Colon (tissue), 2 donors: ENCODE data around the gene SERPINH1.

Experiments
- FAIRE-seq: peaks from 2 replicates; lab custom pipeline; 2012; peaks lifted over from hg19 to GRCh38; lab: Jason Lieb, UNC
- donor health status: control.
- donor health status: control.

Gene SERPINH1

GRCh38 chr11:75555079-75555811 lies 6.8 kb upstream of the SERPINH1 start:
- FAIRE-seq, result no peak

- no peak for FAIRE-seq
Measured at GRCh38 chr11:75556275-75556674, 5.8 kb upstream of the SERPINH1 start.

GRCh38 chr11:75557666-75558494 lies 4.2 kb upstream of the SERPINH1 start:
- no peak for FAIRE-seq

GRCh38 chr11:75558939-75559843 lies 2.9 kb upstream of the SERPINH1 start:
- no peak for FAIRE-seq

- no peak for FAIRE-seq
Measured at GRCh38 chr11:75560644-75561043, 1.4 kb upstream of the SERPINH1 start.

GRCh38 chr11:75561426-75562047 lies 516 bp upstream of the SERPINH1 start:
- FAIRE-seq, result no peak

GRCh38 chr11:75562836-75563484 lies 907 bp downstream of the SERPINH1 start:
- FAIRE-seq, result no peak

- no peak for FAIRE-seq
Measured at GRCh38 chr11:75563501-75563977, 1.5 kb downstream of the SERPINH1 start.

GRCh38 chr11:75563978-75564552 lies 2.0 kb downstream of the SERPINH1 start:
- no peak for FAIRE-seq

- FAIRE-seq, result no peak
Measured at GRCh38 chr11:75565221-75565814, 3.3 kb downstream of the SERPINH1 start.

- no peak for FAIRE-seq
Measured at GRCh38 chr11:75565916-75566762, 4.1 kb downstream of the SERPINH1 start.

GRCh38 chr11:75566763-75567279 lies 4.8 kb downstream of the SERPINH1 start:
- no peak for FAIRE-seq

GRCh38 chr11:75567971-75568370 lies 5.9 kb downstream of the SERPINH1 start:
- FAIRE-seq, result no peak

- no peak for FAIRE-seq
Measured at GRCh38 chr11:75568616-75569219, 6.7 kb downstream of the SERPINH1 start.

- no peak for FAIRE-seq
Measured at GRCh38 chr11:75570559-75571139, 8.6 kb downstream of the SERPINH1 start.

GRCh38 chr11:75571625-75572024 lies 9.6 kb downstream of the SERPINH1 start:
- no peak for FAIRE-seq

GRCh38 chr11:75572744-75573143 lies 10.7 kb downstream of the SERPINH1 start:
- no peak for FAIRE-seq
